CD14-positive monocyte (primary cell): ENCODE data around the gene OSBPL10. TPM values are rescaled to one million over a fixed set of nuclear protein-coding genes. Genes with fewer than 3 reads are reported as not detected.

Experiments used
- DNase-seq, 3 donors: peaks; one replicate each; pipeline ENCODE4 v3.0.0-alpha.2; 2011 to 2022
- H2AFZ ChIP-seq: 2 replicates; pipeline ENCODE4 v1.6.0; 2012; ENCODE audit warnings: mild to moderate bottlenecking, low read depth, low read length, inconsistent platforms; ENCODE audit not compliant: insufficient read depth, poor library complexity, severe bottlenecking
- H3K27ac ChIP-seq, 2 donors: 1 replicate in 1 of 2; 2 replicates in 1 of 2; pipeline ENCODE4 v1.5.1; 2012 to 2013; ENCODE audit warnings: low read length in 2 of 2, control low read depth in 1 of 2, inconsistent platforms in 1 of 2, low read depth in 1 of 2, mild to moderate bottlenecking in 1 of 2
- H3K27me3 ChIP-seq, 2 donors: one replicate each; pipeline versions ENCODE4 v1.6.0 to v1.6.1; 2011 to 2013; ENCODE audit warnings: low read length in 2 of 2; ENCODE audit not compliant: control insufficient read depth in 2 of 2, insufficient read depth in 2 of 2
- H3K36me3 ChIP-seq, 2 donors: replicated peaks in 1 of 2; 1 replicate in 1 of 2; 2 replicates in 1 of 2; pipeline versions ENCODE4 v1.5.1 to v1.6.1; 2012 to 2013; ENCODE audit warnings: low read length in 2 of 2, control low read depth in 1 of 2, inconsistent platforms in 1 of 2, mild to moderate bottlenecking in 1 of 2; ENCODE audit not compliant: insufficient read depth in 2 of 2, control insufficient read depth in 1 of 2
- H3K4me1 ChIP-seq, 2 donors: 1 replicate in 1 of 2; 2 replicates in 1 of 2; pipeline versions ENCODE4 v1.5.1 to v1.6.1; 2012 to 2013; ENCODE audit warnings: low read length in 2 of 2, control low read depth in 1 of 2, inconsistent platforms in 1 of 2, mild to moderate bottlenecking in 1 of 2, moderate library complexity in 1 of 2; ENCODE audit not compliant: insufficient read depth in 2 of 2, control insufficient read depth in 1 of 2
- H3K4me2 ChIP-seq: replicated peaks from 2 replicates; pipeline ENCODE3; 2012; ENCODE audit warnings: low read length, moderate library complexity, mild to moderate bottlenecking; ENCODE audit not compliant: poor library complexity, severe bottlenecking; ENCODE audit errors: extremely low read depth
- H3K4me3 ChIP-seq, 3 experiments: fragments of 200-600 bp in 1 of 3; sonication (generic) in 1 of 3; replicated peaks in 1 of 3; 1 replicate in 2 of 3; 2 replicates in 1 of 3; pipeline ENCODE4 v1.5.1; 2011 to 2013; ENCODE audit warnings: low read length in 3 of 3, mild to moderate bottlenecking in 3 of 3, control low read depth in 2 of 3, low read depth in 2 of 3, inconsistent platforms in 1 of 3, moderate library complexity in 1 of 3
- H3K79me2 ChIP-seq: 2 replicates; pipeline ENCODE4 v1.6.0; 2012; ENCODE audit warnings: mild to moderate bottlenecking, control low read depth, inconsistent platforms, low read length, moderate library complexity; ENCODE audit not compliant: insufficient read depth
- H3K9ac ChIP-seq: 2 replicates; pipeline ENCODE4 v1.6.0; 2017; ENCODE audit warnings: low read length, mild to moderate bottlenecking; ENCODE audit not compliant: insufficient read depth, poor library complexity, severe bottlenecking
- H3K9me3 ChIP-seq, 2 donors: replicated peaks in 1 of 2; 1 replicate in 1 of 2; 2 replicates in 1 of 2; pipeline versions ENCODE4 v1.5.1 to v1.6.1; 2012 to 2013; ENCODE audit warnings: low read length in 2 of 2, control low read depth in 1 of 2; ENCODE audit not compliant: control insufficient read depth in 1 of 2, insufficient read depth in 1 of 2
- H4K20me1 ChIP-seq: 2 replicates; pipeline ENCODE4 v1.6.0; 2012; ENCODE audit warnings: mild to moderate bottlenecking, low read length, control low read depth, moderate library complexity; ENCODE audit not compliant: insufficient read depth
- H3K27ac Mint-ChIP-seq, 7 donors: one replicate each; pipeline ENCODE4 v1.8.0; 2020; ENCODE audit warnings: mild to moderate bottlenecking in 7 of 7, mixed read lengths in 7 of 7, moderate library complexity in 6 of 7, inconsistent platforms in 2 of 7
- H3K27me3 Mint-ChIP-seq, 3 donors: one replicate each; pipeline ENCODE4 v1.8.0; 2021 to 2022; ENCODE audit warnings: low read depth in 3 of 3, mild to moderate bottlenecking in 3 of 3, mixed read lengths in 3 of 3, moderate library complexity in 3 of 3, inconsistent platforms in 1 of 3
- H3K36me3 Mint-ChIP-seq, 2 donors: one replicate each; pipeline ENCODE4 v1.8.0; 2020; ENCODE audit warnings: mixed read lengths in 2 of 2, inconsistent platforms in 1 of 2, mild to moderate bottlenecking in 1 of 2
- H3K4me1 Mint-ChIP-seq: one replicate; pipeline ENCODE4 v1.8.0; 2020; ENCODE audit warnings: mild to moderate bottlenecking, mixed read lengths
- H3K4me3 Mint-ChIP-seq, 2 donors: one replicate each; pipeline ENCODE4 v1.8.0; 2020; ENCODE audit warnings: mild to moderate bottlenecking in 2 of 2, mixed read lengths in 2 of 2, moderate library complexity in 1 of 2
- H3K9me3 Mint-ChIP-seq, 7 donors: one replicate each; pipeline ENCODE4 v1.8.0; 2020 to 2022; ENCODE audit warnings: mixed read lengths in 7 of 7, mild to moderate bottlenecking in 6 of 7, moderate library complexity in 6 of 7, inconsistent platforms in 2 of 7
- WGBS: methylation state at CpG from one replicate; pipeline ENCODE4 v1.1.5; 2013; ENCODE audit warnings: missing lambda C conversion rate; ENCODE audit not compliant: insufficient coverage; 5-methylcytosine and 5-hydroxymethylcytosine counted together
- intact Hi-C, 2 donors: fragments of 100-400 bp; cut with micrococcal nuclease; formaldehyde crosslinking; loops; one replicate each; pipeline versions ENCODE4 v1.15.0 to v1.15.1; 2023
- polyA plus RNA-seq, 3 donors: library from polyadenylated mRNA; depleted of rRNA in 1 of 3; unstranded in 2 of 3; stranded (reverse) in 1 of 3; fragments of 300-500 nt in 2 of 3; fragments of >200 nt in 1 of 3; fragmentation: Illumina TruSeq in 2 of 3; gene quantifications; 1 replicate in 2 of 3; 2 replicates in 1 of 3; pipeline ENCODE4 v1.2.3, GENCODE V29; 2012 to 2021
- TF ChIP-seq, protein P1 (sequence below): fragments of 200-600 bp; IDR thresholded peaks from one replicate; pipeline ENCODE4 v1.8.0; 2022; ENCODE audit warnings: antibody characterized with exemption, mild to moderate bottlenecking

Gene OSBPL10
- polyA plus RNA-seq, 3 donors: 0.03 TPM; not detected in 2

GRCh38 chr3:31918179-31919150, 62.6 kb downstream of the OSBPL10 start:
- H3K9ac ChIP-seq: no peak overlapping the region
- H3K36me3 ChIP-seq: no peaks in the 10 kb centered on the region
- no peaks in the 10 kb centered on the region for H3K36me3 Mint-ChIP-seq
- H3K4me3 Mint-ChIP-seq: no peak overlapping the region
- H3K27ac ChIP-seq: no peak overlapping the region
- TF ChIP-seq, protein P1, sequence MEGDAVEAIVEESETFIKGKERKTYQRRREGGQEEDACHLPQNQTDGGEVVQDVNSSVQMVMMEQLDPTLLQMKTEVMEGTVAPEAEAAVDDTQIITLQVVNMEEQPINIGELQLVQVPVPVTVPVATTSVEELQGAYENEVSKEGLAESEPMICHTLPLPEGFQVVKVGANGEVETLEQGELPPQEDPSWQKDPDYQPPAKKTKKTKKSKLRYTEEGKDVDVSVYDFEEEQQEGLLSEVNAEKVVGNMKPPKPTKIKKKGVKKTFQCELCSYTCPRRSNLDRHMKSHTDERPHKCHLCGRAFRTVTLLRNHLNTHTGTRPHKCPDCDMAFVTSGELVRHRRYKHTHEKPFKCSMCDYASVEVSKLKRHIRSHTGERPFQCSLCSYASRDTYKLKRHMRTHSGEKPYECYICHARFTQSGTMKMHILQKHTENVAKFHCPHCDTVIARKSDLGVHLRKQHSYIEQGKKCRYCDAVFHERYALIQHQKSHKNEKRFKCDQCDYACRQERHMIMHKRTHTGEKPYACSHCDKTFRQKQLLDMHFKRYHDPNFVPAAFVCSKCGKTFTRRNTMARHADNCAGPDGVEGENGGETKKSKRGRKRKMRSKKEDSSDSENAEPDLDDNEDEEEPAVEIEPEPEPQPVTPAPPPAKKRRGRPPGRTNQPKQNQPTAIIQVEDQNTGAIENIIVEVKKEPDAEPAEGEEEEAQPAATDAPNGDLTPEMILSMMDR: no peak
- H3K9me3 Mint-ChIP-seq: peaks cover 4 to 14% (median 9%) of the 10 kb centered on the region in 7 donors
- no peaks in the 10 kb centered on the region for H4K20me1 ChIP-seq
- no peaks in the 10 kb centered on the region for H3K4me1 ChIP-seq
- no peaks in the 10 kb centered on the region for H3K27me3 ChIP-seq
- peaks cover 0 to 2% (median 2%) of the 10 kb centered on the region in 3 donors for H3K27me3 Mint-ChIP-seq
- peaks cover 5% of the 10 kb centered on the region for H3K4me1 Mint-ChIP-seq
- no peak overlapping the region for H3K4me3 ChIP-seq
- no peak overlapping the region for H3K27ac Mint-ChIP-seq
- no peak overlapping the region for H3K4me2 ChIP-seq
- H2AFZ ChIP-seq: no peak overlapping the region
- no peaks in the 10 kb centered on the region for H3K79me2 ChIP-seq
- intact Hi-C loops: no loop called here
- peaks cover 4 to 6% of the 10 kb centered on the region in 2 donors for H3K9me3 ChIP-seq
- no peak for DNase-seq
- WGBS: 92% methylated on average over 3 of the region's 5 CpGs

DNA sequence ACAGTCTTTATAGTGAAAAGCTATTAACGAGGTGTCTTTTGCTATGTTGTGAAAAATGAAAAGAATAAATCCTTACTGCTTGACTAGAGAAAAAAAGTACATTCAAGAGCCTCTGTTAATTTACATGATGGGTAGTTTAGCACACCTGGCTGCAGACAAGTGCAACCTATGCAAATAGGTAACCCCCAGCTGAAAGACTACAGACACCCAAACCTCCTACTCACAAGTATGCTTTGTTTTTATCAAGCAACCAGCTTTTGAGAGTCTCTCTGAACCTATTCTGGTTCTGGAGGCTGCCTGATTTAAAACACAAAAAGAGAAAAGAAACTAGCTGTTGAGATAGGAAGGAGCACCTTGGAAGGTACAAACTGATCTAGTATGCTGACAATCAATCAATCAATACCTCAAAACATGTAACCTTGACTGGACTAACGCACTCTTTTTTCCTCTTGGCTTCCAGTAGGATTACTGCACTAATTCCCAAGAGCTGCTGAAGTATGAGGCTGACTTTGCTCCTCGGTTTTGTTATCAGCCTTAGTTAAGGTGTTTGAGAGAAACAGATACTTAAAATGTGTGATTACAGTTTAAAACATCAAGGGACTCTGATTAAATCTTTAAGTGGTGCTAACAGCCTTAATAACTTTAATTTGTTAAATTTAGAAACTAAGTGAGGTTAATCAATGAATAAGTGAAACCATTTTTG, 63.6 kb downstream of the OSBPL10 start:
- H3K4me1 ChIP-seq: no peaks in the 10 kb centered on the region
- H3K27me3 ChIP-seq: no peaks in the 10 kb centered on the region
- H3K4me3 ChIP-seq: no peak overlapping the region
- H3K9me3 Mint-ChIP-seq: peaks cover 4 to 14% (median 11%) of the 10 kb centered on the region in 7 donors
- H3K36me3 ChIP-seq: no peaks in the 10 kb centered on the region
- no peaks in the 10 kb centered on the region for H3K79me2 ChIP-seq
- H4K20me1 ChIP-seq: no peaks in the 10 kb centered on the region
- H2AFZ ChIP-seq: peak overlapping the region; percentile 25
- no peak overlapping the region for H3K27ac ChIP-seq
- no peak overlapping the region for H3K9ac ChIP-seq
- no peak overlapping the region for H3K27ac Mint-ChIP-seq
- no peak overlapping the region for H3K4me2 ChIP-seq
- peaks cover 0 to 2% (median 2%) of the 10 kb centered on the region in 3 donors for H3K27me3 Mint-ChIP-seq
- peaks cover 4 to 6% of the 10 kb centered on the region in 2 donors for H3K9me3 ChIP-seq
- H3K4me3 Mint-ChIP-seq: no peak overlapping the region
- TF ChIP-seq, protein P1: no peak
- DNase-seq: no peak
- intact Hi-C loops: no loop called here
- no peaks in the 10 kb centered on the region for H3K36me3 Mint-ChIP-seq
- H3K4me1 Mint-ChIP-seq: peaks cover 5% of the 10 kb centered on the region
- WGBS: no CpG with 5 or more reads among the region's 3 CpGs
